T follicular helper cell (primary cell): Measurements from ENCODE around the gene ECI2.
"Not testable (repeated sequence)": the region's sequence is repeated elsewhere in the genome, so short reads cannot be mapped to it uniquely, and the experiment has no call there.

Source experiments
- DNase-seq: peaks from one replicate; pipeline ENCODE4 v3.0.0-alpha.2; 2020; ENCODE audit warnings: low read depth

The ECI2 gene

DNA sequence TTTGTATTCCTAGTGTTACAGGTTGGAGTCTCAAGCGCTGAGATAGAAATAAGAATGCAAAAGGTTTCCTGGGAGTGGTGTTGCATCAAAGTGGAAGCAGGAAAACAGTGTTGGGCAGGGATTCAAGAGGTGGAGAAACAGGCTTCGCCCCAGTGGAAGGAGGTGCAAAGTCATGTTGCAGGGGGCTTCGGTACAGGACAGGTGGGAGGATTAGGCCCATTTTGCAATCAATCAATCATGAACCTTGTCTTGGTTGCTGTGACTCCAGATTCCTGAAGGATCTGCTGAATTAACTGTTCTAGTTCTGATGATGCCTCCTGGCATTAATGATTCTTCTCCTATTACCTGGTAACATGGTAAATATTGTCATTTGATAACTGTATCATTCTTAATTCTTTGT lies 34.1 kb downstream of the ECI2 start:
- no peak for DNase-seq

DNA sequence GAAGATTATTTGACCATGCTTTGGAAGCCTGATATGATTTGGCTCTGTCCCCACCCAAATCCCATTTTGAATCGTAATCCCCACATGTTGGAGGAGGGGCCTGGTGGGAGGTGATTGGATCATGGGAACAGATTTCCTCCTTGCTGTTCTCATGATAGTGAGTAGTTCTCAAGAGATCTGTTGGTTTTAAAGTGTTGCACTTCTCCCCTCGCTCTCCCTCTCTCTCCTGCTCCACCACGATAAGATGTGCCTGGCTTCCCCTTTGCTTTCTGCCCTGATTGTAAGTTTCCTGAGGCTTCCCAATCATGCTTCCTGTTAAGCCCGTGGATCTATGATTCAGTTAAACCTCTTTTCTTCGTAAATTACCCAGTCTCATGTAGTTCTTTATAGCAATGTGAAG lies 34.7 kb downstream of the ECI2 start:
- DNase-seq, result no peak

DNA sequence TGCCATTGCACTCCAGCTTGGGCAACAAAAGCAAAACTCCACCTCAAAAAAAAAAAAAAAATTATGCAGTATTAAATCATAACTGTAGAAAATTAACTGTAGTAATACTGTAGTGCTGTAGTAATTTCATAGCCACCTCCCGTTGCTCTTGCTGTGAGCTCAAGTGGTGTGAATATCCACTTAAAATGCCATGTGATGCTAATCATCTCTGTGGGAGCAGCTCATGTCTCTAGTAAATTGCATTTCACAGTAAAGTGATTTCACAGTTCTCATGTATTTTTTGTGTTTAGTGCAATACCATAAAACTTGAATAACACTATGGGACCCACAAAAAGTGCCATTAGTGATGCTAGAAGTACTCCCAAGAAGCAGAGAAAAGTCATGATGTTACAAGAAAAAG lies 42.1 kb downstream of the ECI2 start:
- no peak for DNase-seq

DNA sequence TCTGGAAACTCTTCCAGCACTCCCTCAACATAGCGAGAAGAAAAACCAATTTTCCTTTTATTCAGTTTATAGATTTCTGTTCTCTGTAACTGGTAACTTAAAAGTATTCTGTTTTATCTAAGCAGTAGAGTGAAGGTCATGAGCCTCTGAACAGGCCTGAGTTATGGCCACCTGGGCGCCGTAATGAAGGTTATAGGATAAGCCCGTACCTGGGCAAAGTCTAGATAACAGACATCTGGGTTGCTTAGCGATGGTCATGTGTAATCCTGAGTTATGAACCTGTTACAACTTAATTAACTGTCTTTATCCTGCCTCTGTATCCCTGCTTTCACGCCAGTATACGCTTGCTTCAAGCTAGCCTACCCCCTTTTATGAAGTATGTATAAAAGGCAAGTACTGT lies 43.4 kb downstream of the ECI2 start:
- DNase-seq, result no peak

DNA sequence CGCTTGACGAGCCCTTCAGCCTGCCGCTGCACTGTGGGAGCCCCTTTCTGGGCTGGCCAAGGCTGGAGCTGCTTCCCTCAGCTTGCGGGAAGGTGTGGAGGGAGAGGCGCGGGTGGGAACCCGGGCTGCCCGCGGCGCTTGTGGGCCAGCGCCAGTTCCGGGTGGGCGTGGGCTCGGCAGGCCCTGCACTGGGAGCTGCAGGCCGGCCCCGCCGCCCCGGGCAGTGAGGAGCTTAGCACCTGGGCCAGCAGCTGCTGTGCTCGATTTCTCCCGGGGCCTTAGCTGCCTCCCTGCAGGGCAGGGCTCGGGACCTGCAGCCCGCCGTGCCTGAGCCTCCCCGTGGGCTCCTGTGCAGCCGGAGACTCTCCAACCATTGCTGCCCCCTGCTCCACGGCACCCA lies 45.3 kb downstream of the ECI2 start:
- not testable (repeated sequence) for DNase-seq

DNA sequence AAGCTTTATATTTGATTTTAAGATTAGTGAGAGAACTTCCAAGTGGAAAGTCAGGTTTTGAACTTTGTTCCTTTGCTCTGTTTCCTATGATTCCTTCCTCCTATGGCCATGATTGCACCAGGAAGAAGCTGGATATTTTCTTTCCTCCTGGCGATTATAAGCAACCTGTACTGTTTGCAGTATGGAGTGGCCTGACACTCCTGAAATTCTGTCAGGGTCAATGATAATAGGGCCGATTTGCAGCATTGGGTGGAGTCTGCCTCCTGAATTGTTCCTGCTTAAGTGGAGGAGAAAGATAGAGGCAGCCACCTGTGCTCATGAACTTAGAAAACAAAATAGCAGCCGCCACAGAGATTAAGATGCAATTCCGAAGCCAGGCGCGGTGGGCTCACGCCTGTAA lies 46.7 kb downstream of the ECI2 start:
- DNase-seq, result no peak

DNA sequence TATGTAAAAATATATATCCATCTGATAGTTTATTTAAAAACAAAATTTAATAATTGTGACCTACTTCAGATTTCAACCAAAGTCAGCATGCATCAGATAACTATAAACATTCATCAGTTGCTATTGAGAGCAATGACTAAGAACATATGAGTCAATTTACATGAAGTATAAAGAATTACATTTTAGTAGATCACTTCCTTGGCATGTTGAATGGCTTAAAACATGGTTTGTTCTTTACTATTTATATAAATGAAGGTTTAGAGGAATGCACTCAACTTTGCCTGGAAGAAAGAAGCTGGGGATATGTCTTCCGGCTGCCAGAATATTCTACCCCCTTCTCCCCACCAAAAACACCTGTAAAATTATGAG lies 50.1 kb downstream of the ECI2 start:
- no peak for DNase-seq

DNA sequence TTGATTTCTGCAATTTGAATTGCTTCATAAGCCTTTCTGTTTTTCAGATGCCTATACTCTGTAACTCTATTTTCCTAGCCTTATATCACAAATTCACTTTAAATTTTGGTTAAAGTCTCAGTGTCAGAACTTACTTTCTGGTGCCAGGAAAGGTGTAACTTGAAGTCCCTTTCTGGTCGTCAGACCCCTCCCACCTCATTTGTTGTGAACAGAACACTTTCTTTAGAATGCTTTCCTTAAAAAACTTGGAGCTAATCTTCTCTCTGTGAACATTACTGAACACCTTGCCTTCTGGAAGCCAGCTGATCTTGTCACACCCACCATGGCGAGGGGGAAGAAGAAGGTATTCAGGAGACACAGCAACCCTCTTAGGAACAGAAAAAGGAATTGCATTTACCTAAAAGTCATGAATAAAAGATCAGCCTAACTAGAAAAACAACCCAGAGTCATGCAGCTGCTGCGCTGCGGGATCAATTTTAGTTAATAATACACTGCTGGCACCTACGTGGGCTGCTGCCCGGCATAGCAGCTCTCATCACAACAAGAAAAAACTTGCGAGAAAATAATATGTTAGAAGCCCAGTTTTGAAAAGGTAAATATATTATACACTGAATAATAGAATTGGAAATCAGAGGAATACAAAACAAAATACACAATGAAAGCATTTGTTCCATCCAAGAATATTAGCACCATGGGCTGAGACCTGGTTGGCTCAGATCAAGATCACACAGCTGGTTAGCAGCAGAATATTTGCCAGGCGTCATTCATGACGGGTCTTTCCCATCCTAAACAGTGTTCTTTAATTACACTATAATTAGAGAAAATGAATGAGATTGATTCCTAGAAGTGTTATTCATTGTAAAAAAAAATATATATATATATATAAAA lies 50.7 kb downstream of the ECI2 start:
- DNase-seq, result no peak

DNA sequence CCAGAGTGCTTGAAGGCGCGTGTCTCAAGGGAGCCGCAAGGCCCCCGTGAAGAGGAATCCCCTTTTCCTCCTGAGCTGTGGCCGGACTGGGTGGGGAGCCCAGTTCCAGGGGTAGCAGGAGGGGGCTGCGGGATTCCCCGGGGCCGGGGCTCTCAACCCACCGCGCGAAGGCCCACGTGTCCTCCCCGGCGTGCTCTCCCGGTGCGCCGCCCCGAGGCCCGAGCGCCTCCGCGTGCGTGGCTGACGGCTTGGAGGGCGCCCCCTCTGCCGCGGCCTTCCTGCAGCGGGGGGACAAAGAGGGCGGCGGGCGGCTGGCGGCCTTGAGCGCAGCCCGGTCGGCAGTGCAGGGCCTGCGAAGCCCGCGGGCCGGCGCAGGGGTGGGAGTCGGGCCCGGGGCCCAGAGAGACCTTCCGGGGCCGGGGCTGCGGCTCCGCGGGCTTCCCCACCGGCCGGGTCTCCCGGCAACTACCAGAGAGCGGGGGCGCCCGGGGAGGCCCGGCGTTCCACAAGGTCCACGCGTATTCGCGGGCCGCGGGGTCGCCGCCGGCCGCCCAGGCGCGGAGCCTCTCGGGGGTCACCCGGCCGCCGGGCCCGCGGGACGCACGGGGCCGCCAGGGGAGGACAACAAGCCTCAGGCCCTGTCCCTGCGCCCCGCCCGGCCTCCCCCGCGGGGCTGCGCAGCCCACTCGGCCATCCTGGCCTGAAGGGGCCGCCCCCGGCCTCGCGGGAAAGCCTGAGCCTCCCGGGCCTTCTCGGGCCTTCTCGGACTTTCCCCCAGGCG lies 56.5 kb downstream of the ECI2 start, which contains the start of gene FAM217A:
FAM217A (minus strand) TSS at position 447 of the 781 bp plus-strand sequence. CDS start 1,723 bp downstream, outside the sequence.
- DNase-seq, result no peak

DNA sequence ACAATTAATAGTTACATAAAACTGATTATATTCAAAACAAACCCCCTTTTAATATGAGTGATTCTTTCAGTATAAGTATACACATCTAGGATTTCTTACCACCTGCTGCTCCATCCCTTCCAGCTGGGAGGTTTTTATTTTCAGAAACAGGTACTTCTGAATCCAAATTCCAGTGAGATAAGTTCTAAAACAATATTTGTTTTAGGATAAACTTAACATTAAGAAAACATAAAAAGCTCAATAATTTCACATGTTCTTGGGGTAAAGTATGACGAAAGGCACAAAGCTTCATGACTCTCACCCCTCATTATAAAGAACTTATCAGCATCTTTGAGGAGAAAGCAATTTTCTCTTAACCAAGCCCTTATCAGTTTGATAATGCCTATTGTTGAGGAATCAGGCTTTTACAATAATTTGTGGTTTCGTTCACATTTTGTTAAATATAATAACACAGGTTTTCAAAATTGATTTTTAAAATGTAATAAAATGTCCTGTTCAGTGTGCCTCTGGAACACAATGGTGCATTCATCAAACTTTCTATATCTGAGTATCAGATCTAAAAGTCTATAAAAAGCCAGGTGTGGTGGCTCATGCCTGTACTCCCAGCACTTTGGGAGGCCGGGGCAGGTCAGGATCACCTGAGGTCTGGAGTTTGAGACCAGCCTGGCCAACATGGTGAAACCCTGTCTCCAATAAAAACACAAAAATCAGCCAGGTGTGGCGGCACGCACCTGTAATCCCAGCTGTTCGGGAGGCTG lies 60.7 kb downstream of the ECI2 start:
- DNase-seq, result no peak

DNA sequence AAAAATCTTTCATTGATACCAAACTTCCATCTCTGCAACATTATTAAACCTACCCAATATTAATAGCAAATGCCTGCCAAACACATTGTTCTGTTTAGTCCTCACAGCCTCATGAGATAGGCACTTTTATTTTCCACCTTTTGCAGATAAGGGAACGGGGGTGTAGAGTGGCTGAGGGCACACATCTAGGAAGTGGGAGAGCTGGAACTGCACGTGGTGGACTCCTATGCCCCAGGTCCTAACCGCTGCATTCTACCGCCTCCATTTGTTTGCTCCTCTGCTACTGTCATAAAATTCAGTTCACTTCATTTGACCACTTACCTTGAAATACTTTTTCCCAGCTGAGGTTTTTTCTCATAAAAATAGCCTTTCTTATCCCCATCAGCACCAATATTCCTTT lies 64.0 kb downstream of the ECI2 start:
- no peak for DNase-seq

DNA sequence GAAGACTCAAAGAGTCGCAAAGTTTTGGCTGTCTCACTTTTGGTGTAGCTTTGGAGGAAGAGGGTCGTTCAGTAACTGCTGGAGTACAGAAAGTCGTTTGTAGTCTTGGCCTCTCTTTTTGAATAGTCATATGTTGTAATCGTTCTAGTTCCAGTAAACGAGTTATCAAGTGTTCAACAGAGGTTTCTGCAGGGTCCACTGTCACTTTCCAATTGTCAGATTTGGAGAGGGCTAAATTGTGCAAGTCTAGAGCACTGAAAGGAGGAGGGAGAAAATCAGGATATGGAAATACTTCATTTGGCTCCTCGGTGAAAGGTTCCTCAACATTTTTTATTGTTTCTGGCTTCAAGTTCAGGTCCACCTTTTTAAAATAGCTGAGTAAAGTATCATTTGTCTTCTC lies 66.2 kb downstream of the ECI2 start:
- DNase-seq, result no peak

DNA sequence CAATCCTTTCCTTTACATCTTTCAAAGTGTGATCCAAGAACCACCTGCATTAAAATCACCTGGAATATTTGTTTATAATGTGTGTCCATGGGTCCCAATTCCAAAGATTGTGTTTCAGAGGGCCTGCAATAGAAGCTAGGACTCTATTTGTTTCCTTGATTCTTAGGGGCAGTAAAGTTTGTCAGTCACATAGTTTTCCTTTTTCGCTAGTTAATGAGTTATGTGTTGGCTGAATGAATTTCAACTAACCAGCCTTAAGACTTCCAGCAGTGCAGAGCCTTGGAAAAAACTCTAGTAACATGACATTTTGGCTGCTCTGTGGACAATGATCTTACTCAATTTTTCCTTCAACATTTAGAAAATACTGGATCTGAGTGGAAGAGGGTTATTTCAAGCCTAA lies 67.7 kb downstream of the ECI2 start:
- no peak for DNase-seq

DNA sequence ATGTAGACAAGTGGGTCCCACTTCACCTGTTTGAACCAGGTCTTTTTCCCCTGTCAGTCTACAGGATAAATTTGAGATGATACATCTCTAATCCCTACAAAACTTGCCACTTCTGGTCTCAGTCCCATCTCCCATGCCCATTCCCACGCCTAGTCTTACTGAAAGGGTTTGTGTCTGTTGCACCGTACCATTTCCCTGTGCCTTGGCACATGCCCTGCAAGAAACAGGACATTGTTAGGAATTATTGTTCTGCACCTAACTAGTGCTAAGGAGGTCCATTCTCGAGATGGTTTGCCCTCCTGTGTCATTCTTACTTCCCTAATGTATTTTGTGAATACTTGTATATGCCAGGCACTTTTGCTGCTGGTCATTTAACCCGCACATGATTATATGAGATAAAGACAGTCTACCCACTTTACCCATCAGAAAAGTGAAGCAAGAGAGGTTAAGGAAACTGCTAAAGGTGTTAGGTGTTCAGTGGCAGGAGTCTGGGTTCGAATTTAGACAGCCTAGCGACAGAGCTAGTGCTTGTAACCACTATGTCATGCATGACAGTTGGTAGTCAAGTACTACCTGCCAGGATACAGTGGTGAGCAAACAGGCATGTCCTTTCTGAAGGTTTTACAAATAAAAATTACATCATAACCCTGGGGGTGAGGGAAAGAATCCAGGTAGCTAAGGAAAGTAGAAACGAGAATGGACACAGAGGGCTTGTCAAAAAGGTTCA lies 69.2 kb downstream of the ECI2 start:
- DNase-seq, result no peak
